Measurements from ENCODE around the gene UNG.
"Not testable (repeated sequence)": the region's sequence is repeated elsewhere in the genome, so short reads cannot be mapped to it uniquely, and the experiment has no call there.

The UNG gene
- total RNA-seq: 26.5 to 27.3 reads per million in 2 donors

- DNase-seq: peak; percentile 90
Observed at GRCh38 chr12:109097435-109098182, at the start of gene UNG. Gene UNG, plus strand, starts transcription at chr12:109097597. Its CDS starts 83 bp downstream, at chr12:109097680.

- not testable (repeated sequence) for DNase-seq
Observed at GRCh38 chr12:109048706-109049105, 48.7 kb upstream of the UNG start.

- DNase-seq: not testable (repeated sequence)
Observed at GRCh38 chr12:109049794-109050193, 47.6 kb upstream of the UNG start.

GRCh38 chr12:109052097-109052413, 45.3 kb upstream of the UNG start:
- DNase-seq: no peak

GRCh38 chr12:109052414-109053323, 44.7 kb upstream of the UNG start, which contains the start of gene USP30:
Gene USP30, plus strand, starts transcription at chr12:109052576. Its CDS starts 103 bp downstream, at chr12:109052679.
- DNase-seq: peak; percentile 42

GRCh38 chr12:109053382-109054123, 43.8 kb upstream of the UNG start:
- no peak for DNase-seq

GRCh38 chr12:109054124-109054513, 43.3 kb upstream of the UNG start:
- DNase-seq: not testable (repeated sequence)

- no peak for DNase-seq
Observed at GRCh38 chr12:109054520-109054919, 42.9 kb upstream of the UNG start.

GRCh38 chr12:109056891-109057290, 40.5 kb upstream of the UNG start:
- DNase-seq: no peak

- DNase-seq: no peak
Observed at GRCh38 chr12:109057376-109057775, 40.0 kb upstream of the UNG start.

GRCh38 chr12:109058773-109059172, 38.6 kb upstream of the UNG start:
- no peak for DNase-seq

GRCh38 chr12:109064143-109064542, 33.3 kb upstream of the UNG start:
- DNase-seq: no peak

- no peak for DNase-seq
Observed at GRCh38 chr12:109065154-109065852, 32.1 kb upstream of the UNG start.

- DNase-seq: no peak
Observed at GRCh38 chr12:109065853-109066193, 31.6 kb upstream of the UNG start.

- no peak for DNase-seq
Observed at GRCh38 chr12:109069307-109070271, 27.8 kb upstream of the UNG start.

- DNase-seq: no peak
Observed at GRCh38 chr12:109074866-109075265, 22.5 kb upstream of the UNG start.

GRCh38 chr12:109082751-109083150, 14.6 kb upstream of the UNG start:
- DNase-seq: no peak

- DNase-seq: no peak
Observed at GRCh38 chr12:109084425-109084824, 13.0 kb upstream of the UNG start.

GRCh38 chr12:109085590-109085989, 11.8 kb upstream of the UNG start:
- no peak for DNase-seq

GRCh38 chr12:109087250-109087649, 10.1 kb upstream of the UNG start:
- DNase-seq: no peak

GRCh38 chr12:109088818-109089217, 8.6 kb upstream of the UNG start:
- no peak for DNase-seq

All from activated gamma-delta T cell (primary cell).